Activated effector memory CD4-positive, alpha-beta T cell treated with anti-CD3 and anti-CD28 coated beads, Interleukin-2, amount 50 U/mL, for 16 hours (primary cell): ENCODE results near the gene VCAN.
"Not testable (repeated sequence)": the region's sequence is repeated elsewhere in the genome, so short reads cannot be mapped to it uniquely, and the experiment has no call there.

Experiments
- DNase-seq: peaks from one replicate; pipeline ENCODE4 v3.0.0-alpha.2; 2020

Gene VCAN

DNA sequence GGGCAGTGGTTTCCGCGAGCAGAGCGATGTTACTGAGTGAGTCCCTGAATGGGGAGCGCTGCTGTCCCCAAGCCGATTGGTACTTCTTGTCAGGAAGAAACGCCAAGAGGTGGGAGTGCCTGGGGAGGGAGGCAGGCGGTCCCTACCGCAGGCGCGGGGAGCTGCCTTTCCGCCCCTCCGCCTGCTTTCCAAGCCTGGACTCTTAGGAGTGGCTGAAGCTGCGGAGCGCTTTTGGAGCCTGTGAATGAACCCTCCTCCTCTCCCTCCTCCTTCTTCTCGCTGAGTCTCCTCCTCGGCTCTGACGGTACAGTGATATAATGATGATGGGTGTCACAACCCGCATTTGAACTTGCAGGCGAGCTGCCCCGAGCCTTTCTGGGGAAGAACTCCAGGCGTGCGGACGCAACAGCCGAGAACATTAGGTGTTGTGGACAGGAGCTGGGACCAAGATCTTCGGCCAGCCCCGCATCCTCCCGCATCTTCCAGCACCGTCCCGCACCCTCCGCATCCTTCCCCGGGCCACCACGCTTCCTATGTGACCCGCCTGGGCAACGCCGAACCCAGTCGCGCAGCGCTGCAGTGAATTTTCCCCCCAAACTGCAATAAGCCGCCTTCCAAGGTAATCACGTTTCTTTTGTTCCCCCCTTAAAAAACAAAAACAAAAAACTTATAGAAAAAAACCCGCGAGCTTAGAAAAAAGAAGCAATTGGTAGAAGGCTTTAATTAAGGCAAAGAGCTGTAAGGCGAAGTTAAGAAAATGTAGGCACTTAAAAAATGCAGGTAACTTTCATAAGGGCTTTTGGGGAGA lies at the start of gene VCAN:
TSS of gene VCAN (plus strand) at position 340 of the 808 bp plus-strand sequence. CDS start 11,775 bp downstream, outside the sequence.
- DNase-seq: no peak

GRCh38 chr5:83422284-83422683 lies 49.3 kb upstream of the VCAN start:
- DNase-seq: no peak

GRCh38 chr5:83426855-83427254 lies 44.7 kb upstream of the VCAN start:
- no peak for DNase-seq

DNA sequence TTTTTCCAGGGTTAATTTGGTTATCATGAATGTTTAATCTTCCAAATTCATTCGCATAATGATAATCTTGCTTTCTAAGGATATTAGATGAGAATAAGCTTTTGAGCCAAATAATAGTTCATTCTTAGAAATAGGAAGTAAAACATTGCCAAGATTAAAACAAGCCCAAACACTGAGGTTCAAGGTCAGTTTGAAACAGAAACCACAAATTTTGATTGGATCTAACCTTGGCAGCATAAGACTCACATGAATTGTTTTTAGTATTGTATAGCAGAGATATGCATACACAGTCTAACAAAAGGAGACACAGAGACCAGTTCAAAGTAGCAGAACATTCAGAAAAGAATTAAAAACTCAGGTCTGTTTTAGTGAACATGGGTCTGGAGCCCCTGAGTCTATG lies 43.4 kb upstream of the VCAN start:
- DNase-seq: no peak

- DNase-seq: no peak
Measured at GRCh38 chr5:83428890-83429289, 42.7 kb upstream of the VCAN start.

DNA sequence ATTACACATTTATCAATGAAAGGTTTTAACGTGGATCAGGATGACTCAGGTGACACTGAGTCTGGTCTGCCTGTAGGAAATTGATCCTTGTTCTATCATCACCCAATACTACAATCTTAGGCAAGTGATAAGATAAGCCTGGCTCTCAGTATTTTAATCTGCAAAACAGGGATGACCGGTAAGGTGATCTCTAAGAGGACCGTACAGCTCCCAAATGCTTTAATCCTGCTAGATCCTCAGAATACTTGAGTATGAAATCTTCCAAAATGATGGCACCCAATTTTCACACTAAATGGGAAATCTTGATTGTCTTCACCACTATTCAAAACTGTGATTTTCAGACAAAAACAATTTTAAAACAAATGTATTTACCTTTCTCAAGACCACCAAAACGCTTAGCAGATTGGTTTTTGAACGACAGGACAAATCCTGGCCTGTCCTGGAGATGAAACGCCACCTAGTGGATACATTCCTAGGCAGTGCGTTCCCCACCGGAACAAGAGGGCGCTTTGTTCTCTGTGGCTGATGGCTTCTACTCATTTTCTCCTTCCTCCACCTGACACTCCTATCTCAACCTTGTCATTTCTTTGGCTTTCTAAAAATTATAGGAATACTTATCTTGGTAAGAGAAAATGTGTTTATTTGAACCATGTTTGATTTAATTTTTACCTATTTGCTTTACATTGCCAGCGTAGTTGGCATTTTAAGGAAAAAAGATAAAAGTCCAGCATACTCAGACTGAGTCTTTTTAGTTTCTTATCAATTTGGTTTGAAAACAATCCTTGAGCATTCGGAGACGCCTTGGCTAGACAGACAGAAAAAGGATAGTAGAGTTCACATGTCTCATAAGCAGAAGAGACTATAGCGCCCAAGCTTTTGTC lies 41.2 kb upstream of the VCAN start:
- DNase-seq: peak; percentile 77

GRCh38 chr5:83433891-83434290 lies 37.7 kb upstream of the VCAN start:
- DNase-seq: no peak

DNA sequence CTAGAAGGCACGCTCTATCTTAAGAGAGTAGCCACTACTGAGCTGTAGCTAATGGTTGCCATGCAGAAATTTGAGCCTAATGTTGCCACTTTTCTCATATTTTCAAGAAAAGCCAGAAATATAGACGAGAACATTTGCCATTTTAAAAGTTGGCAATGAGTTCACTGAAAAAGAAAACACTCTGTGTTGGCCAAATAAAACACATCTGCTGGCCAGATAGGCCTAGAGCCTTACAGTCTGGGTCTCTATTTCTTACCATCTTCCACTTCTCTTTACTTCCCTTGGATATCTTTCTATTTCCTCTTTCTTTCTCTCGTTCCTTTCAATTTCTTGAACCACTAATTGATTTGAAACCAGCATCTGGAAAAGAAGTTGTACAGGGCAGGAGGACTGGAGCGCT lies 36.6 kb upstream of the VCAN start:
- no peak for DNase-seq

GRCh38 chr5:83436276-83436675 lies 35.3 kb upstream of the VCAN start:
- DNase-seq: no peak

DNA sequence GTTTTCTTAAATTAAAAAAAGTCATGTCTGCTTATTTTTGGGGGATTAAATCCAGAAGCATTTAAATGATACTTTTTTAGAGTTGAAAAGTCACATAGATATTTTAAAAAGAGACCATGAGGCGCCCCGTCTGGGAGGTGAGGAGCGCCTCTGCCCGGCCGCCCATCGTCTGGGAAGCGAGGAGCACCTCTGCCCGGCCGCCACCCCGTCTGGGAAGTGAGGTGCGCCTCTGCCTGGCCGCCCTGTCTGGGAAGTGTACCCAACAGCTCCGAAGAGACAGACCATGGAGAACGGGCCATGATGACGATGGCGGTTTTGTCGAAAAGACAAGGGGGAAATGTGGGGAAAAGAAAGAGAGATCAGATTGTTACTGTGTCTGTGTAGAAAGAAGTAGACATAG lies 33.8 kb upstream of the VCAN start:
- not testable (repeated sequence) for DNase-seq

GRCh38 chr5:83440826-83441225 lies 30.7 kb upstream of the VCAN start:
- DNase-seq: no peak

DNA sequence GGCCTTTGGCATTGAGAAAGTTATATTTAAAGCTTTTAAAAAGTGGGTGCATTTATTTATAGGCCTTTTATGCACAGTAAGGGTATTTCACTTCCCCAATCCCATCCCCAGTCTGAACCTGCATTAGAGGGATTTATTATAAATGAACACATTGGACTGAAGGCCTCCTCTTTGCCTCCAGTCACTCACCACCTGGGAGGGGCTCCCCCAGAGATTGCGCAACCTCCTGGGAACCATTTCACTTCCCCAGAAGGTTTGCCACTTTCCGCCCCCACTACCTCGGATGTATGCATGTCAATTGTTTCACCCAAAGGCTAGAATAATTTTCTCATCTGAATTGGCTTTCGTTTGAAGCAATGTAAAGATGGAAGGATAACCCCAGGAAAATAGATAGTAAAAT lies 29.8 kb upstream of the VCAN start:
- DNase-seq: no peak

GRCh38 chr5:83443534-83443933 lies 28.0 kb upstream of the VCAN start:
- no peak for DNase-seq

DNA sequence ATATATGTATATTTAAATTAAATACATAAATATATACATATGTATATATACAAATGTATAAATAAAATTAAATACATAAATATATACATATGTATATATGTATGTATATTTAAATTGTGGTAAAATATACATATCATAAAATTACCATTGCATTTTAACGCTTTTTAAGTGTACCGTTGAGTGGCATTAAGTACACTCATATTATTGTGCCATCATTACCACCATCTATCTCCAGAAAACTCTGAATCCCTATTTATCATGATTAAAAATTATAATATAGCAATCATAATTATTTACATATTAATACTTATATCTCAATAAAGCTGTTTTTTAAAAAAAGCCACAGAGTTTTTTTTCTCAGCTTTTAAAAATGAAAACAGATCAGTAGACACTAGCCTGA lies 27.1 kb upstream of the VCAN start:
- DNase-seq: no peak

DNA sequence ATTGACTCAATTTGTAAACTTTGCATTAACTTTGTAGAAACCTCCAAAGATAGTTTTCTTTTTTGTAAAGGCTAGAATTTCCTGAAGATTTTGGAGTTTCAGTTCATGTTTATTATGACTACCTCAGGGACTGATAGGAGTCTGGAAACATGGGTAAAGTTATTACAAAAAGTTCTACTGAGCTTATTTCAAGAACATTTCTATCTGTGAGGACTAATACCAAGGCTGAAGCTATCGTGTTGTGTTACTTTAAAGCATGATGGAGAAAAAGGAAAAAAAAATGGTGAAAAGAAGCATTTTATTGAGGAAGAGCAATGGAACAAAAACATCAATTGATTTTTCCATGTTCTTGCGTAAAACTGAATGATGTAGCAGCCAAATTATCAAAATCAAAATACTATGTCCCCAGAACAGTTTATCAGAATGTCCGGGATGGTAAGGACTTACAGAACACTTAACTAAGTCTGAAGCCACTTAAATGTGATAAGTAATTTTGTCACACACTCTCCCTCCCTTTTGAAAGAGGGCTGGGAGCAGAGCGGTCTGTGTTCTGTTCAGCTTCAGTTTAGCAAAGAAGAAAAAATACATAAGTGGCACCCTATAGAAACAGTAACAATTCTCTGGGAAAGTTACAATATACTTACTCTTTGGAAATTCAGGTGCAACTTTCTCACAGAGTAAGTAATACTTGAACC lies 25.1 kb upstream of the VCAN start:
- no peak for DNase-seq

DNA sequence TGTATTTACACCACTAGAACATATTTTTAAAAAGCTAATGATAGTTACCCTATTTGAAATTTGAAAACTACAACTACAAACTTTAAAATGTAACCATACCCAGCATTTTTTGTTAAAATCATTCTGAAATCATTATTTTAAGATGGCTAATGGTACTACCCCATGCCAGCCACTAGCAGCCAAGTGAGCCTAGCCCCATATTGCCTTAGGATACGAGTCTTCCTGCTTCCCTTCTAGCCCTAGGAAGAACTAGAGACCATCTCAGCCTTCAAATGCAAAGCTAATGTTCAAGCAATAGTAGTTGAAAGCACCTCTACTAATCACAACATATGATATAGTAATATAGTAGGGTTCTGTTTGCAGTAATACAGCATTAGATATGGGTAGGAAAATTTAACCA lies 24.0 kb upstream of the VCAN start:
- no peak for DNase-seq

GRCh38 chr5:83450183-83450966 lies 21.2 kb upstream of the VCAN start:
- DNase-seq: no peak

- DNase-seq: no peak
Measured at GRCh38 chr5:83450967-83451248, 20.6 kb upstream of the VCAN start.

GRCh38 chr5:83451955-83452354 lies 19.6 kb upstream of the VCAN start:
- no peak for DNase-seq

DNA sequence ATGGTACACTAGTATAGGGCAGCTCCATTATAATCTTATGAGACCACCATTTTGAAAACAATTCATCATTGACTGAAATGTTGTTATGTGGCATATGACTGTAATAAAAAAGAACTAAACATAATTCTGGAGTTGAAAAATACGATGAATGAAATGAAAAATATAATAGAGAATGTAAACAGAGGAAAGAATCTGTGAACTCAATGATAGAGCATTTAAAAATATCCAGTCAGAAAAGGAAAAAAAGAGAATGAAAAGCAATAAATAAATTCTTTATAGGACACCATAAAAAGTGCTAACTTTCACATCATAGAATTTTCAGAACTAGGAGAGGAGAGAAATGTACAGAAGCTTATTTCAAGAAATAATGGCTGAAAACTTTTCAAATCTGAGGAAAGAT lies 17.6 kb upstream of the VCAN start:
- DNase-seq: no peak

DNA sequence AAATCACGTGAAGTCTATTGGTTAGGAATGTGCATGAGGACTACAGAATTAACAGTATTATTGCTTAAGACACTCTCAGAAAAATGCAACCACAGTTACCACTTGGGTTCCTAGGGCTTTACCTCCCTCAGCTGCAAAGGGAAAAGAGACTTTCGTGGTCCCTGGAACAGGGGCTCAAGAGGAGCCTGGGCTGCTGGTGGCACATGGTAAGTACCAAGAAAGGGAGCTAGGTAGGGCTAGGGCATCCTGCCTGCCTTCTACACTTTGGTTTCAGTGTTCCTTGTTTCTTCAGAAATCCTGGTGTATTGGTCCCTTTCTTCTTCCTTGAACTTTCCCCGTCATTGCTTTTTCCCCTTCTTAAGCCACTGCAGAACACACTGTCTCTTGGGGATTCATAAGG lies 7.3 kb upstream of the VCAN start:
- no peak for DNase-seq

GRCh38 chr5:83467371-83468035 lies 4.0 kb upstream of the VCAN start:
- DNase-seq: no peak
